Activated CD4-positive, alpha-beta T cell treated with anti-CD3 and anti-CD28 coated beads for 4 hours (primary cell): ENCODE data around the gene GALNT9.
"Not testable (repeated sequence)": the region's sequence is repeated elsewhere in the genome, so short reads cannot be mapped to it uniquely, and the experiment has no call there.

Experiments
- DNase-seq, 2 donors: peaks; one replicate each; pipeline ENCODE4 v3.0.0-alpha.2; 2020

GALNT9 gene

DNA sequence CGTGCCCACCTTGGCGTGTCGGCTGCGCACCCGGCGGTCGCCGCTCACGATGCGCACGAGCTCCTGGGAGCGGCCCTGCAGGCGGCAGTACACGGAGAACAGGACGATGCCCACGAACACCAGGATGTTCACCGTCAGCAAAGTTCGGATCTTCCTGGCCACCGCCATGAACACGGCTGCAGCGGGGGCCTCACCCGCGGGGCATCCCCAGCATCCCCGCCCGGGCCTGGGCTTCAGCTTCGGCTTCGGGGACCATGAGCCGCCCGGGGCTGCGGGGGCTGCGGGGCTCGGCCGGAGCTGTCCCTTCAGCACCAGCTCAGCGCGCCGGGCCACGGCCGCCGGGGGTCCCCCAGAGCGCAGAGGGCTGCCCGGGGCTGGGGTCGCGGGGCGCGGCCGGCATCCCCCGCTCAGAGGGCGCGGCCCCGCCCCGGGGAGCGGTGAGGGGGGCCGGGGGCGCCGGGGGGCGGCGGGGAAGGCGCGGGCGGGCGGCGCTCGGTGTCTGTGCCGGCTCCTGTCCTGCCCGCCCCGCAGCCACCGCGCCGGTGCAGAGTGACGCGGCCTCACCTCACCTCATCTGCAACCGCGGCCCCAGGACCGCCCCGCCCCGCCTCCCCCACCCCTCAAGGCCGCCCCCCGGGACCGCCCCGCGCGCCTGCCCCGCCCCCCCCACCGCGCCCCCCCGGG lies at the start of gene GALNT9:
TSS of gene GALNT9 (minus strand) at position 554 of the 684 bp plus-strand sequence. CDS start at position 168, 386 bp downstream.
- DNase-seq, result no peak

DNA sequence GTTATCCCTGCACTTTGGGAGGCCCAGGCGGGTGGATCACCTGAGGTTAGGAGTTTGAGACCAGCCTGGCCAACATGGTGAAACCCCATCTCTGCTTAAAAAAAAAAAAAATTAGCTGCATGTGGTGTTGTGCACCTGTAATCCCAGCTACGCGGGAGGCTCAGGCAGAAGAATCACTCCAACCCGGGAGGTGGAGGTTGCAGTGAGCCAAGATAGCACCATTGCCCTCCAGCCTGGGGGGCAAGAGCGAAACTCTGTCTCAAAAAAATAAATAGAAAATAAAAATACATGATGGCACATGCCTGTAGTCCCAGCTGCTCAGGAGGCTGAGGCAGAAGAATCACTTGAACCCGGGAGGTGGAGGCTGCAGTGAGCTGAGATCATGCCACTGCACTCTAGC lies 49.7 kb upstream of the GALNT9 start:
- not testable (repeated sequence) for DNase-seq

DNA sequence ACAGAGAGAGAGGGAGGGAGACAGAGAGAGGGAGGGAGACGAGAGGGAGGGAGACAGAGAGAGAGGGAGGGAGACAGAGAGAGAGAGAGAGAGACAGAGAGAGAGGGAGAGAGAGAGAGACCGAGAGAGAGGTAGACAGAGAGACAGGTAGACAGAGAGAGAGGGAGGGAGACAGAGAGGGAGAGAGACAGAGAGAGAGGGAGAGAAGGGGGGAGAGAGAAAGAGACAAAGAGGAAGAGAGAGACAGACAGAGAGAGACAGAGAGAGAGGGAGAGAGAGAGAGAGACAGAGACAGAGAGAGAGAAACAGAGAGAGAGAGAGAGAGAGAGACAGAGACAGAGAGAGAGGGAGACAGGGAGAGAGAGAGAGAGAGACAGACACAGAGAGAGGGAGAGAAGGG lies 47.8 kb upstream of the GALNT9 start:
- no peak for DNase-seq

DNA sequence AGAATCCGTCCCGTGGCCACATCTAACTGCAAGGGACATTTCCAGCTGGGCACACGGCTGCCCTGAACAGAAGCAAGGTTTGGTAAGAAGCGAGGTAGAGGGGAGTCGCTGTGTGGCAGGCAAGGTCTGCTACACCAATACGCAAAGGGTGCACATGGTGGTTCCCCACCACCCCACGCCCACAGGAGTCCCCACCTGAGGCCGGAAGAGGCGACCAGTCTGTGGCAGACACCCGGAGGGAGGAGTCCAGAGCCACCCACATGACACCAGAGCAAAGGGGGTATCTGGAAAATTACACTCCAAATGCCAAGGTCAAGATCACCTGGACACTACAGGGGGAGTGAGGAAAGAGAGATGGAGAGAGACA lies 47.1 kb upstream of the GALNT9 start:
- DNase-seq, result no peak

DNA sequence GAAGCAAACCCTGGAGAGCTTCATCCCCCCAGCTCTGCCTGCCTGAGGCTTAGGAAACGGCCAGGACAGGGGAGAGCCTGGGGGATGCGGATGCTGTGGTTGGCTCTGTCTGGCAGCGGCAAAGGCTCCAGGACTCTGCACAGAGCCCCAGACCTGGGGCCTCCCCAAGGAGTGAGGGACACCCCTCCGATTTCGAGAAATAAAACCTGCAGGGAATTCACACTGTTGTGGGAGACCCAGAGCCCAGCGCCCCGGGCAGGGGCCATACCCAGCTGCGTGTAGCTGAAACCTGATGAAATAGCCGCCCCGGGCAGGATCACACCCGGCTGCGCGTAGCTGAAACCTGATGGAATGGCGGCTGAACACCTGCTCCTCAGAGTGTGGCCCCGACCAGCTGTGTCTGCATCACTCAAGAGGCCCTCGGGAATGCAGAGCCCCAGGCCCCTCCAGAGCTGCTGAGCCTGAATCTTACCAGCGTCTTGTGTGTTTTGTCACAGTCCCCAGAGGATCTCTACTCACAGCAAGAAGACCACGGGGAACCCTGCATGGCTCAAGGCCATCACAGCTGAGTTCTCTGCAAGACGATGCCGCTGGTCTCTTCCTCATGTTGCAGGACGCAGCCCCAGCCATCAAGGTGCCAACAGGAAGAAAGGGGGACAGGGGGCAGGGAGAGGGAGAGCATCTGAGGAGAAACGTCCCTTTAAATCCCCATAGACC lies 46.5 kb upstream of the GALNT9 start:
- no peak for DNase-seq

DNA sequence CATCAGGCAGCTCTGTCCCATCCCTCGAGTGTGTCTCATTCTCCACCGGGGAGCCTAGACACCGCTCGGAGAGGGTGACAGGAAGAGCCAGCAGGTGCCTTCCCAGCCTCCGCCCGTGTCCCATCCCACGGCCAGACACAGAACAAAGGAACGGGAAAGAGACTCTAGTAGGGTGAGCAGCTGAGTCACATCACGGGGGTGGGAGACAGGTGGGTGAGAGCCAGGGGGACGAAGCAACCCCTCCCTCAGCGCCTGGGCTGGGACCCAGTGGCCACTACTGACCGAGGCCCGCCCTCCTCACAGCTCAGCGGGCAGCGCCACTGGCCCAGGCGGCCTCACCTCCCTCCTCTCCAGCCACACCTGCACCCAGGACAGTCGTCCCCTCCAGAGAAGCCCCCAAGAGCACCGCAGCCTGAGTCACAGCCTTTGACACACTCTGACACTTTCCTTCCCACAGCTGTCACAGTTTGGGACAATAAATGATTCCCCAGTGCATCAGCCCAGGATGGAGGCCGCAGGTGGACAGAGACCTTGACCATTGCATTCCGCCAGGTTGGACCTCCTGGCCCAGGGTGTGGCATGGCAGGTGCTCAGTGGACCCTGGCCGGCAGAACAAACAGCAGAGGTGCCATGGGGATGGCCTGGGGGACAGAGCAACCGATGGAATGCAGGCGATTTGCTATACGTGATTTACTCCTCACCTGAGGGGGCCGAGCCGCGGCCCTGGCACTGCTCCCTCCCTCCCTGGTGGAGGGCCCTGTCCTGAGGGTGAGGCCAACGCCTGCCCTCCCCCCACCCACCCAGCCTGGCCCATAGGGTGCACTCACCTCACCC lies 45.4 kb upstream of the GALNT9 start:
- no peak for DNase-seq

DNA sequence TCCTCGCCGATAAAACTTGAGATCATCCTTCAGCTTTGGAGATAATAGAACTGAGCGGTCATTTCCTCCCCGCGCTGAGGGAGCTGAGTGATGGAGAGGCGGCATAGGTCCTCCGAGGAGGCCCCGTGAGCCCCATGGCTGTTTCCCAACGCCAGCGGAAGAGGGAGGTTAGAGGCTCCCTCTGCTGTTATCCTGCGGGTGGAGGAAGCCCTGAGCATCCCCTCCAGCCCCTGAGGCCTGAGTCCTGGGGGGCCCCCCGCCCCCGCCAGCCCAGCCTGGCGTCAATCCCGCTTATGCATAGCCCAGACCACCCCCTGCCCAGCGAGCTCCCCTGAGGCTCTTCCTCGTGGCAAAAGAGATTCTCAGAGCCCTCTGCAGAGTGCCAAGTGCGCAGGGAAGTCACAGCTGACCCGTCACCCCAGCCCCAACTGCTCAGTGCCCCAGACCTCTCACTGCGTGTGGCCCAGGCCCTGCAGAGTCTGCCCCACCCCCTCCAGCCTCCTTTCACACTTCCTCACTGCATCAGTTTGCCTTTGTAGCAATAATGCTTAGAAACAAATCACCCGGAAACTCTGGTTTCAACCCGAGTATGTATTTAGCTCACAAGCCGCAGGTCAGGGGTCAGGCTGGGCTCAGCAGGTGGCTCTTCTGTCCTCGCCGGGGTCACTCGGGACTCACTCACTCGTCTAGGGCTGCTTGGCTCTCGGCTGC lies 44.7 kb upstream of the GALNT9 start:
- no peak for DNase-seq

DNA sequence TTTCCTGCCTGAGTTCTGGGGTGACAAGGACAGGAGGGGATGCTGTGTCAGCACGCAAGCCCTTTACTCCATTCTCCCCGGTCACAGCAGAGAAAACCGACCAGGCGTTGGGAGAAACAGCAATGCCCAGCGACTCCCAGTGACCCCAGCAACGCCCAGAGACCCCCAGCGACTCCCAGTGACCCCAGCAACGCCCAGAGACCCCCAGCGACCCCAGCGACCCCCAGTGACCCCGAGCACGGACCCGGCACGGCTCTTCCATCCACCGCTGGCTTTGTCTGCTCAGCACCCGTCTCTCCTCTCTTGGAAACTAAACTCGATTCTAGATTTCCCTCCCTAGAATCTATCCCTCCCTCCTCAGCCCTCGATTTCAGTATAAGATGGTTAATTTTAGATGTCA lies 38.5 kb upstream of the GALNT9 start:
- no peak for DNase-seq

DNA sequence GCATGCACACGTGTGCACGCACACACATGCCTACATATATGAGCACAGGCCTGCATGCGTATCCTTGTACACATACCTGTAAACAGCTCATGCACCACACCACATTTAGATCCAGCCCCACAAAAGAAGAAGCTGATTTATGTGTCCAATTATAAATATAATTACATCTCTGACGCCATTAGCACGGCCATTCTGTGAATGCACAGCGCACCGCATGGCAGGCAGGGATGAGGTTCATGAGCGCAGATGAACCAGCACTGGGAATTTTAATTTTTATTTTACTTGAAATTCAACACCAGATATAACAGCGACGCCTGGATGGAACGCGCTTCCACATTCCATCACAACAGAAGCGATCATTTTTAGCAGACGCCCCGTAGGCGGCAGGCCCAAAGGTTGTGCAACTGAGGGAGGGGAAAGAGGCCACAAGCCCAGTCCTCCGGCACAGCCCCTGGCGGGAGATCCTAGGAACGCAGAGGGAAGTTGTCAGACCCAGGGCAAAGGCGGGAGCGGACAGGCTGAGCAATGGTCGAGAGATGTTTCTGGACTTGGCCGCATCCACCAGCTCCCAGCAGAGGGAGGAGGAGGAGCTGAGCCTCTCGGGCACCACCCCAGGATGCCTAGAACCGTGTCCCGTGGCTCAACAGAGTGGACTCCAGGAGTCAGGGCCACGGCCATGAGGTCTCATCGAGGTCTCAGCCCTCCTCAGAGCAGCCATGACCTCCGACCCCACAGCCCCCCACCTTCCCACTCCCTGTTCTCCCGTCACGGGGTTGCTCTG lies 37.9 kb upstream of the GALNT9 start:
- no peak for DNase-seq

DNA sequence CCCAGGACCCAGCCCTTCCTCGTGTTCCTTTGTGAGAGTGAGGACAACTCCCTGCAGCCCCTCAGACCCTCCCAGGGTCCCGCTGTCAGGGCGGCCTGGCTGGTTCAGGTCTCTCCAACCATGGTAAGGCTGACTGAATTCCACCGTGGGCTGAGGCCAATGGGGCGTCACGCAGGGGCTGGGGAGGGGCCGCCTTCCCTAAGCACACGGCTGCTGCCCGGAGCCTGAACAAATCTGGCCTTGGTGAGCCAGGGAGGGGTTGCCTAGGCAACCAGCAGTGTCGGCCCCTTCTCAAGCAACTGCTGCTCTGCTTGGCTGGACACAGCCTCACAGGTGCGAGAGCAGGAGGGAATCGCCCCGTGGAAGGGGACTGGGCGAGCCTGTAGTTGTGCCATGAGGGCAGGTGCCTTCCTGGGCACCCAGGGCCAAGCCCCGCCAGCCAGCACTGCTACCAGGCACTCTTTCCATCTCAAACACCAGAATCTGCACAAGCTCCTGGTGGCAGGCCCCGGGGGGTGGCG lies 37.0 kb upstream of the GALNT9 start:
- no peak for DNase-seq

DNA sequence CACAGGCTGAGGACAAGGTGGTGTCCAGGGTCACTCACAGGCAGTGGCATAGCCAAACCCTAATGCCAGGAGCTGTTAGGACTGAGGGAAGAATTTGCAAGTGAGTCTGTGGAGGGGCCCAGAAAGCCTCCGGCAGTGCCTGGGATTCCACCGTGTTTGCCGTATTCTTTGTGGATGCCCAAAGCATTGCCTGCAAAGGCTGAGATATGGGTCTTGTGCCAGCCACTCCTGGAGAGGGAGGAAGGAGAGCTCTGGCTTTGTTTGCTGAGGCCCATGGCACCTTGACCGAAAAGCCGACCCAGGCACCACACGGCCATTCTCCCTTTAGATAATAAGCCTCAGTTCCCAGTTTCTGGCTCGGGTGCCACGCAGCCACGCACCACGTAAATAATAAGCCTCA lies 35.8 kb upstream of the GALNT9 start:
- DNase-seq, result no peak

DNA sequence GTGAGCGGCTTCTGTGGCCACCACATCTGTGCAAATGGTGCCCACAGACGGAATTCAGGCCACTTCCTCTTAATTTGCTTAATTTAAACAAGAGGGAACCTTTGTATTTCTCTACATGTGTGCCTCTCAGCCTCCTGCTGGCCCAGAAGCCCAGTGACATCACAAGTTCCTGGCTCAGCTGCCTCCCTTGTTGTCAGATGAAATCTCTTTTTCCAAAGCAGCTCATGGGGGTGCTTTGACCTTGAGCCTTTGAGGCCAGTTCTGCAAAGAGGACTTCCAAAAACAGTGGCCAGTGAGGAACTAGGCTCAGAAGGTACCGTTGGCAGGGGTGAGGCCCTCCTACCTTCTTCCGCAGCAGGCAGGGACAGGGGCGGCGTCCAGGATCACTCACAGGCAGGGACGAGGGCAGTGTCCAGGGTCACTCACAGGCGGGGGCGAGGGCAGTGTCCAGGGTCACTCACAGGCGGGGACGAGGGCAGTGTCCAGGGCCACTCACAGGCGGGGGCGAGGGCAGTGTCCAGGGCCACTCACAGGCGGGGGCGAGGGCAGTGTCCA lies 35.0 kb upstream of the GALNT9 start:
- DNase-seq, result no peak

DNA sequence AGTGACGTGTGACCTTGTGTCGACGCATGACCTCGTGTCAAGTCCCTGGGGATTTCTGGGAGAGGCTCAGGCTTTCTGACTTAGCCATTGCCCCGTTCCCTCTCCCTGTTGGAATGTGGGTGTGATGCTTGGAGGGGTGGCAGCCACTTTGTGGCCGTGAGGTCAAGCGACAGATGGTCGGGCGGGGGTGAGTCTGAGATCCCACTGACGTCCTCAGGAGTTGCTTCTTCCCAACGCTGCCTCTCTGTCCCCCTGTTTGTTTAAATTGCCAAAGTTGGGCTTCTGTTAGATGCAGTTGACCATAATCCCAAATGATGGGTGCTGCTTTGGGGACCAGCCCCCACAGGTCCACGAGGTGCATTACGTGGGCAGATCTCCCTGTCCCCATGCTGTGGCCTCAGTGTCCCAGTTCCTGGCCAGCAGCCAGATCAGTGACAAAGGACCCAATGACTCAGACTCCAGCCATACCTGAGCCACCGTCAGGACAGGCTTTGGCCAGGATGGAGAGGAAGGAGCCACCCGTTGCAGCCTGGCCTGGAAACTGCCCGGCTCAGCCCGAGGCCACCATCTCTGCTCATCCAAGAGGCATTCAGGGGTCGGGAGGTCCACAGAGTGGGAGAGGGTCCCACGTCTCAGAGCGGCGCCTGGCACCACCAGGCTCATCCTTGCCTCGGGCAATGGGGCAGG lies 34.4 kb upstream of the GALNT9 start:
- DNase-seq, result no peak

DNA sequence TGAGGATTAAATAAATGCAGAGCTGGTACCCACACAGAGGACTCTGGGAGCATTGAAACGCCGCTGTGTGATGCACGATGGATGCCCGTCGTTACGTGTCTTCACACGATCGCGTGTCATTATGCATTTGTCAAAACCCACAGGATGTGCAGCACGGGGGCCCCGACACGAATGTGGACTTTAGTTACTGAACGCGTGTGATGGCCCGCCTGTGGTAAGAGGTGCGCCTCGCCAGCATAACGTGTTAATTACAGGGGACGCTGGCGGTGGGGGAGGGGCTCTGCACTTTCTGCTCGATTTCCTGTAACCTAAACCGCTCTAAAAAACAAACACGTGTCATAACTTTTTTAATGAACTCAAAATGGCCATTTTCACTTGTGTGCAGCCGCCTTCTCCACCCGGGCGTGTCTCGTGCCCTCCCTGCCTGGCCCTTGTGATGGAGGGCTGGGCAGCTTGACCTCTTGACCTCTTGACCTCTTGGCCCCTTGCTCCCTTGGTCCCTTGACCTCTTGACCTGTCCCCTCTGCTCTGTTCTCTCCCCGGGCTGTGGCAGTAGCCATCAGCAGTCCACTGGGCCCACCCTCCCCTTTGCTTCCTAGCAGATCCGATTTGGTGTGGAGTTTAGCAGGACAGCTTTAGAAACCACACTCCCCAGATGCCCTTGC lies 33.7 kb upstream of the GALNT9 start:
- no peak for DNase-seq

DNA sequence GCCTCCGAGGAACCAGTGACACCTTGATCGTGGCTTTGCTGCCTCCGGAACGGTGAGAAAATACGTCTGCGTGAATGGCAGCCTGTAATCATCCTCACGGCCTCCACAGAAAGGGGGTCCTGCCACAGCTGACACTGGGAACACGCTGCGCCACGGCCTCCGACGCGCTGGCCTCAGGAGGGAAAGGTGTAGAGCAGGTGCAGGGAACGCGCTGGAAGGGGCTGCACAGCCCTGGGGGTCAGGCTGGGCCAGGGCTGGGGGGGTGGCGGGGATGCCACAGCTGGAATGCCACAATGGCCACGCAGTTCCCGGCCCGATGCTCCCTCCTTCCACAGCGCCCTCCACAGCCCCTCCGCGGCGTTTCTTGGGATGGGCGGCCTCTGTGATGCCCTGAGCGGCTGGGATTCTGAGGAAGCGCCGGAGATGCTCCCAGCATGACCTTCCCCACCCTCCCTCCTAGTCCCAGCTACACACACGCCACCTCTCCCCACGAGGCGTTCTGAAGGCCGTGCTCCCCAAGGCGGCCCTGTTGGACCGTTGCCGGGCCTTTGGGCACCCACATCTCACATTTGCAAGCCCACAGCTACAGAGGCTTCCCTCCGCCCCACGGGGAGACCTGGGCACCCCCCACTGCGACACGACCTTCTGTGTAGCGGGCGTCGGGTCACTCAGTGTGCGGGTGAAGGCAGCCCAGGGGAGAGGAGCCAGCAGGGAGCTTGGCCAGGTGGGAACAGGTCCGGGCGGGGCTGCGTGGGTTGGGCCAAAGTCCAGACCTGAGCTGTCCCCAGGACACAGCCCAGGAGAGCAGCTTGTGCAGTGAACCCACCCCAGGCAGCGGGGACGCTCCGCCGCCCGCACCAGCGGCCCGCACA lies 31.8 kb upstream of the GALNT9 start:
- DNase-seq, result no peak

DNA sequence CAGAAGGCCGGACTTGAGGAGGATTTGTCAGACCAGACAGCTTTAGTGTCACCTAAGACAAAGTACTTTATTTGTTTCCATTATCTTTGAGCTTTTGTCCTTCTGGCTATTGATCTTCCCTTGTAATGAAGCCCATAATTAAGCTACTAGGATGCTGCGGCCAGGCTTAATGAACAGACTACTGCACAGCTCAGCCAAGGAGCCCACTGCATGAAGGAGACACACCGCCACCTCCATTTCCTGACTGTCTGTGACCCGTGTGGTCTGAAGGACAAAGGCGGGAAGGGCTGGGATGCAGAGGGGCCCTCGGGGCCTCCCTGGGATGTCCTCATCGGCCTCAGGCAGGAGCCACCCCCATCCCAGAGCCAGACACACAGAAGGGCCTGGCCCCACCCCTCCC lies 31.0 kb upstream of the GALNT9 start:
- no peak for DNase-seq

DNA sequence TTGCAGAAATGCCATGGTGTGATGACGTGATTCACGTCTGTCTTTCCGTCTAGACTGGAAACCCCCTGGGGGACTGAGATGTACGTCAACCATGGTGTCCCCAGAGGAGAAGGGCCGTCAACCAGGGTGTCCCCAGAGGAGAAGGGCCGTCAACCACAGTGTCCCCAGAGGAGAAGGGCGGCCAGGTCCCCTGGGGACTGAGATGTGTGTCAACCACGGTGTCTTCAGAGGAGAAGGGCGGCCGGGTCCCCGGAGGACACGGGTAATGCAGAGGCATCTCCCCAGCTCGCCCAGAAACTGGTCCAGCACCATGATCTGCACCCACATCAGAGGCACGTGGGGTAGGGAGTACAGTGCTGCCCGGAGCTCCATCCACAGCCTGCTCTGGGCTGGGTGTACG lies 30.6 kb upstream of the GALNT9 start:
- DNase-seq, result no peak

DNA sequence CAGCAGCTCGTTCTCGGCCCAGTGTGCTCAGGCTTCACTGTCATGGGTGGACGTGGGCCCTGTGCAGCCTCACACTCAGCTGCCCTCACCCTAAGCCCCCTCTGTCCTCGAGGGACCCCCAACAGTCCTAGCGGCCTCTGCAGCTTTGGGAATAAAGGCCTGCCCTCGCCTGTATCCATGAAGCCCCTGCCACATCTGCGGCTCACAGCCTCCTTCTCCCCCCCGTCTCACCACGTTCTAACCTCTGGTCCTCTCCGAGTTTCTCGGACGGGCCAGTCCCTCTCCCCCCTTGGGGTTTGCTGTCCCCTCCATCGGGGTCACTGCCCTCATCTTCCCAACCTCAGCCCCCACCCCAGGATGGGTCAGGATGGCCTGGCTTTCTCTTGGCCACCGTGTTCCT lies 30.2 kb upstream of the GALNT9 start:
- no peak for DNase-seq
